Adrenal gland (tissue), 12 donors: ENCODE measurements around the gene GHRHR. TPM values are rescaled to one million over a fixed set of nuclear protein-coding genes. Genes with fewer than 3 reads are reported as not detected.
A peak's percentile ranks its signal among the peaks of the same experiment; 100 is the strongest.

Experiments
- DNase-seq, 7 donors: peaks; one replicate each; pipeline ENCODE4 v3.0.0-alpha.2; 2019 to 2020
- H3K27ac ChIP-seq, 5 donors: fragments of 200-600 bp; sonication (generic) in 4 of 5; 1 replicate in 3 of 5; 2 replicates in 2 of 5; pipeline versions ENCODE4 v1.5.1 to v1.8.0; 2016 to 2020; ENCODE audit warnings: mild to moderate bottlenecking in 1 of 5
- H3K27me3 ChIP-seq: fragments of 200-600 bp; 2 replicates; pipeline ENCODE4 v1.8.0; 2021
- H3K36me3 ChIP-seq, 2 donors: fragments of 200-600 bp; replicated peaks in 1 of 2; 1 replicate in 1 of 2; 2 replicates in 1 of 2; pipeline versions ENCODE4 v1.5.1 to v1.8.0; 2018 to 2022
- H3K4me1 ChIP-seq, 2 donors: fragments of 200-600 bp; replicated peaks in 1 of 2; 1 replicate in 1 of 2; 2 replicates in 1 of 2; pipeline versions ENCODE4 v1.5.1 to v1.8.0; 2018 to 2021
- H3K4me3 ChIP-seq, 4 donors: fragments of 200-600 bp; sonication (generic) in 3 of 4; one replicate each; pipeline ENCODE4 v1.5.1; 2016 to 2018
- H3K9me3 ChIP-seq, 3 donors: fragments of 200-600 bp; sonication (generic) in 1 of 3; replicated peaks in 1 of 3; 1 replicate in 2 of 3; 2 replicates in 1 of 3; pipeline versions ENCODE4 v1.5.1 to v1.8.0; 2016 to 2021
- POLR2A ChIP-seq, 2 donors: fragments of 450-650 bp; IDR thresholded peaks; one replicate each; pipeline ENCODE4 v1.6.1; 2017; ENCODE audit warnings: antibody characterized with exemption in 2 of 2, mild to moderate bottlenecking in 2 of 2, moderate library complexity in 1 of 2
- WGBS, 4 donors: extraction: QIAGEN DNeasy Blood & Tissue Kit in 2 of 4; methylation state at CpG; one replicate each; pipeline versions ENCODE4 v1.1.5 to v1.1.7; 2013 to 2017; 5-methylcytosine and 5-hydroxymethylcytosine counted together
- intact Hi-C, 2 donors: fragments of 100-400 bp; cut with DNase I; formaldehyde crosslinking; loops; one replicate each; pipeline versions ENCODE4 v1.14.1 to v1.15.0; 2022 to 2023
- polyA plus RNA-seq, 3 donors: library from polyadenylated mRNA; stranded (reverse); fragments of 200-250 nt in 2 of 3; fragments of 350-450 nt in 1 of 3; fragmentation: Illumina TruSeq in 1 of 3; extraction: RNeasy Lipid Tissue Mini Kit (QIAGEN cat#74804) in 1 of 3; gene quantifications; one replicate each; pipeline ENCODE4 v1.2.3, GENCODE V29; 2013 to 2014
- total RNA-seq, 9 donors: library from RNA; depleted of rRNA in 4 of 9; stranded (reverse); fragments of >200 nt in 4 of 9; fragments of 120-200 nt in 1 of 9; fragmentation: NEBNext Ultra II Directional in 1 of 9; extraction: Animal tissue kit (Norgen Biotek cat#: 25700) in 1 of 9; gene quantifications; one replicate each; pipeline versions ENCODE4 v1.1.0 to v1.2.4, GENCODE V29; 2013 to 2023
- TF ChIP-seq, protein P1 (sequence below), 6 experiments: fragments of 450-650 bp in 4 of 6; fragments of 200-600 bp in 2 of 6; sonication (generic) in 1 of 6; IDR thresholded peaks; 1 replicate in 5 of 6; 2 replicates in 1 of 6; pipeline versions ENCODE4 v1.5.1 to v1.8.0; 2016 to 2021; ENCODE audit warnings: antibody characterized with exemption in 6 of 6, mild to moderate bottlenecking in 2 of 6, moderate library complexity in 1 of 6
- donor health status: healthy with polysubstance abuse.
- donor health status: Bipolar disorder and iron deficiency.
- donor health status: DM: yes; HTN: yes; CAD: no.
- donor health status: DM: no; HTN: no; CAD: no.
- donor health status: DM: no; HTN: no; CAD: no.
- donor health status: DM: yes; HTN: yes; CAD: no.

GHRHR gene
- total and polyA plus RNA-seq, 12 donors: 0.33 to 11.5 (median 0.64) TPM; not detected in 6

DNA sequence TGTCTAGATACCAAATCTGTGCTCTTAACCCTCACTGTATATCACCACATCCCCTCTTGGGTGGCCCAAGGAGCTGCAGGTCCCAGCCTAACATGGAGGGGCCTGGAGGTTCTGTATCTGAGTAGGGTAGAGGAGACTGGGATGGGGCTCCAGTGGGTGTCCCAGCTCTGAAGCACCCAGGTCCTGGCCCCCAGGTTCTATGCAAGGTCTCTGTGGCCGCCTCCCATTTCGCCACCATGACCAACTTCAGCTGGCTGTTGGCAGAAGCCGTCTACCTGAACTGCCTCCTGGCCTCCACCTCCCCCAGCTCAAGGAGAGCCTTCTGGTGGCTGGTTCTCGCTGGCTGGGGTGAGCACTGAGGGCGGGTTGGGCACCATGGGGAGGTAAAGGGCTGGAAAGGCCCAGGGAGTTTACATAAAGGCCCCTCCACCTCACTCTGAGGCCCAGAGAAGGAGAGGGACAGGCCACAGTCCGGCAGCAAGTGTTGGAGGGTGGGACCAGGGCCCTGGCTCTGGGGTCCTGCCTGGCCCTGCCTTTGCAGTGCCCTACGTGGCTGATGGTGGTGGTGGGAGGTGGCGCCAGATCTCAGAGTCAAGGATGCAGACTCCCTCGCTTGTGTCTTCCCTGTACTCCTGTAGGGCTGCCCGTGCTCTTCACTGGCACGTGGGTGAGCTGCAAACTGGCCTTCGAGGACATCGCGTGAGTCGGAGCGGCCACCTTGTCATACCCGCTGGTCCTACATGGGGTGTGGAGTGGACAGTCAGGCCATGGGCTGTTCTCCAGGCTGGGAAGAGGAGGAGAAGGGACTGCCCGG is 10.2 kb downstream of the GHRHR start:
- Histone ChIP-seq H3K36me3 (no peaks in the 10 kb centered on the region), H3K27ac (no peak overlapping the region), H3K4me1 (no peaks in the 10 kb centered on the region), H3K27me3 (peaks cover 3% of the 10 kb centered on the region), H3K9me3 (no peaks in the 10 kb centered on the region), H3K4me3 (no peak overlapping the region)
- no peak for TF ChIP-seq POLR2A (IDR thresholded peaks at IDR 0.05)
- TF ChIP-seq, protein P1, sequence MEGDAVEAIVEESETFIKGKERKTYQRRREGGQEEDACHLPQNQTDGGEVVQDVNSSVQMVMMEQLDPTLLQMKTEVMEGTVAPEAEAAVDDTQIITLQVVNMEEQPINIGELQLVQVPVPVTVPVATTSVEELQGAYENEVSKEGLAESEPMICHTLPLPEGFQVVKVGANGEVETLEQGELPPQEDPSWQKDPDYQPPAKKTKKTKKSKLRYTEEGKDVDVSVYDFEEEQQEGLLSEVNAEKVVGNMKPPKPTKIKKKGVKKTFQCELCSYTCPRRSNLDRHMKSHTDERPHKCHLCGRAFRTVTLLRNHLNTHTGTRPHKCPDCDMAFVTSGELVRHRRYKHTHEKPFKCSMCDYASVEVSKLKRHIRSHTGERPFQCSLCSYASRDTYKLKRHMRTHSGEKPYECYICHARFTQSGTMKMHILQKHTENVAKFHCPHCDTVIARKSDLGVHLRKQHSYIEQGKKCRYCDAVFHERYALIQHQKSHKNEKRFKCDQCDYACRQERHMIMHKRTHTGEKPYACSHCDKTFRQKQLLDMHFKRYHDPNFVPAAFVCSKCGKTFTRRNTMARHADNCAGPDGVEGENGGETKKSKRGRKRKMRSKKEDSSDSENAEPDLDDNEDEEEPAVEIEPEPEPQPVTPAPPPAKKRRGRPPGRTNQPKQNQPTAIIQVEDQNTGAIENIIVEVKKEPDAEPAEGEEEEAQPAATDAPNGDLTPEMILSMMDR (IDR thresholded peaks at IDR 0.05): no peak
- intact Hi-C loops: no loop called here
- WGBS, 4 donors: 90 to 95% (median 92%) methylated on average over 12 to 18 of the region's 18 CpGs
- DNase-seq: peak in 2 of 7 donors; percentile 12 to 46

DNA sequence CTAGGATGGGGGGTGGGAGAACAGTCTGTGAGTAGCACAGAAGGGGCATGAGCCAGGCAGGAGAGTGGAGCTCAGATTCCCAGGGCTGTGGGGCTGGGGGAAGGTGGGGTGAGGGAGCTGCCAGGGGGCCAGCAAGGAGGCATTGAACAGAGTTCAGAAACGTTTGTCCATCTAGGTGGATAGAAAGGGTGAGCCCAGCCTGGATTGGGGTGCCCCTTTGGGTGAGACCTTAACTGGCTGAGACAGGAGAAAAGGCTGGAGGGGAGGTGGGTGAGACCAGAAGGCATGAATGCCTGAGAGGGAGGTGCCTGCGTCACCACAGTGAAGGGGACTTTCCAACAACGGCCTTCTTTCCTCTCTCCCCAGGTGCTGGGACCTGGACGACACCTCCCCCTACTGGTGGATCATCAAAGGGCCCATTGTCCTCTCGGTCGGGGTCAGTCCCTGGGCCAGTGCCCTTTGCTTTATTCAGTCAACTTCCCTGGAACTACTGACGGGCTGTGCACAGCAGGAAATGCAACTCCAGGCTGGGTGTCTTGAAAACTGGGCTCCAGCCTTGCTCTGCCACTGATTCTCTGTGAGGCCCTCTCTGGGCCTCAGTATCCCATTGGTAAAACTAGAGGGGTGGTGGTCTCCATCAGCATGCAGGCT is 11.0 kb downstream of the GHRHR start:
- Histone ChIP-seq H3K36me3 (no peaks in the 10 kb centered on the region), H3K27ac (no peak overlapping the region), H3K4me3 (no peak overlapping the region), H3K27me3 (peaks cover 3% of the 10 kb centered on the region), H3K9me3 (no peaks in the 10 kb centered on the region), H3K4me1 (no peaks in the 10 kb centered on the region)
- peak in 6 of 7 donors; percentile 34 to 77 (median 58) for DNase-seq
- intact Hi-C loops: loop anchor here (5.0 kb wide), 1 partner anchor 172 kb away; no protein-coding TSS in a partner anchor
- TF ChIP-seq, protein P1 (IDR thresholded peaks at IDR 0.05): peak; percentile 28 to 57 (median 48)
- no peak for TF ChIP-seq POLR2A (IDR thresholded peaks at IDR 0.05)
- 16 to 39% (median 30%) methylated on average over 4 to 7 of the region's 7 CpGs for WGBS, 4 donors

DNA sequence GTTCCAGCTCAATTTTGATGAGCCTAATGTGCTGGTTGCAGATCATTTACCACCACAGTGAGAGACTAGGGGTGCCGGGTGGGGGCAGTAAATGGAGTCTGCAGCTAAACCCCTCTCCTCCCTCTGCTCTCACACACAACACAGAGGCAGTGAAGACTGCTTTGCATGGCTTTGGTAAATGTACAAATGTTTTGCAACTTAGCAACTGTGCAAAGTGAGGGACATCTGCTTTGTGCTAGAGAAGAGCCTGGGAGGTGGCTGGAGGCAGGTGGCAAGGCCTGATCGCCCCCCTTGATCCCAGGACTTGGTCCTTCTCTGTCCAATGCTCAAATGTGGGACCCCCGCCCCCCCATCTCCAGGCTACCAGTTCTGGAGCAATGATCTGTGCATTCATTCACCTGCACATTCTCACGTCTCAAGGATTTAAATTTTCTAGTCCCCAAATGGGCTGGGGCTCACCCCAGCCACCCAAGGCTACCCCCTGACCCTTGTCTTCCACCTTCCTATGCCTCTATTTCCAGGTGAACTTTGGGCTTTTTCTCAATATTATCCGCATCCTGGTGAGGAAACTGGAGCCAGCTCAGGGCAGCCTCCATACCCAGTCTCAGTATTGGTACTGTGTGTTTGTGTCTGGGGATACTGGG is 11.6 kb downstream of the GHRHR start:
- intact Hi-C loops: loop anchor here (5.0 kb wide), 1 partner anchor 173 kb away; no protein-coding TSS in a partner anchor
- no peak overlapping the region for H3K27ac ChIP-seq
- peak in 2 of 7 donors; percentile 12 to 48 for DNase-seq
- no peaks in the 10 kb centered on the region for H3K4me1 ChIP-seq
- no peaks in the 10 kb centered on the region for H3K36me3 ChIP-seq
- no peak for TF ChIP-seq POLR2A (IDR thresholded peaks at IDR 0.05)
- TF ChIP-seq, protein P1 (IDR thresholded peaks at IDR 0.05): no peak
- 73 to 81% (median 76%) methylated on average over 5 of the region's 5 CpGs for WGBS, 4 donors
- H3K9me3 ChIP-seq: no peaks in the 10 kb centered on the region
- H3K4me3 ChIP-seq: no peak overlapping the region
- H3K27me3 ChIP-seq: peaks cover 3% of the 10 kb centered on the region

DNA sequence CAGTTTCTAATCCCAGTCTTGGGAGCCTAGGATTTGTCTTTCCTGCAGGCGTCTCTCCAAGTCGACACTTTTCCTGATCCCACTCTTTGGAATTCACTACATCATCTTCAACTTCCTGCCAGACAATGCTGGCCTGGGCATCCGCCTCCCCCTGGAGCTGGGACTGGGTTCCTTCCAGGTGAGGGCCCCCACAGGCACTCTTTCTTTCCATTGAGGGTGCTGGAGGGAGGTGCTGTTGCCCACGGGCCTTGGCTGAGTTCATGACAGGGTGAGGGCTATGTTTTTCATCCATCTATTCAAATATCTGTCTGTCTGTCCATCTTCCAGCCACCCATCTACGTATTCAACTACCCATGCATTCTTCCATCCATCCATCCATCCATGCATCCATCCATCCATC is 12.6 kb downstream of the GHRHR start:
- peak in 1 of 7 donors; percentile 5 for DNase-seq
- no peaks in the 10 kb centered on the region for H3K36me3 ChIP-seq
- TF ChIP-seq, protein P1 (IDR thresholded peaks at IDR 0.05): no peak
- no peak for TF ChIP-seq POLR2A (IDR thresholded peaks at IDR 0.05)
- intact Hi-C loops: loop anchor here (5.0 kb wide), 1 partner anchor 174 kb away; no protein-coding TSS in a partner anchor
- no peak overlapping the region for H3K27ac ChIP-seq
- 60 to 84% (median 71%) methylated on average over 5 of the region's 5 CpGs for WGBS, 4 donors
- H3K4me1 ChIP-seq: no peaks in the 10 kb centered on the region
- no peak overlapping the region for H3K4me3 ChIP-seq
- H3K9me3 ChIP-seq: no peaks in the 10 kb centered on the region
- H3K27me3 ChIP-seq: peaks cover 3% of the 10 kb centered on the region
